ENCODE results near the gene SRSF12. TPM values are rescaled to one million over a fixed set of nuclear protein-coding genes. Genes with fewer than 3 reads are reported as not detected.

The SRSF12 gene
- total and polyA plus RNA-seq, 9 of the 15 experiments (the other 6 are each of a cell fraction or from before 2014, with no cell fraction given) = not detected

GRCh38 chr6:89118931-89119330, 1.1 kb upstream of the SRSF12 start:
- Histone ChIP-seq H3K27ac (ENCODE audit: extremely low read depth, low read depth, low read length) (no peak overlapping the region), H3K27me3 (ENCODE audit: control insufficient read depth in 2 of 2, insufficient read depth in 2 of 2, low read length in 2 of 2) (no peaks in the 10 kb centered on the region; a peak in 1 of 5 replicates), H3K9ac (ENCODE audit: insufficient read depth in 1 of 2, low read depth in 2 of 2, low read length in 2 of 2) (no peak overlapping the region), H3K79me2 (ENCODE audit: control insufficient read depth, insufficient read depth, low read length) (no peaks in the 10 kb centered on the region), H3K4me3 (no peak overlapping the region), H3K9me3 (replicated peaks; ENCODE audit: control insufficient read depth, insufficient read depth, low read depth, low read length) (no peaks in the 10 kb centered on the region), H3K9me1 (ENCODE audit: control insufficient read depth, insufficient read depth, low read length) (no peaks in the 10 kb centered on the region), H2AFZ (ENCODE audit: low read depth, low read length) (no peak overlapping the region), H3K36me3 (ENCODE audit: control insufficient read depth, insufficient read depth, low read length) (no peaks in the 10 kb centered on the region), H3K4me2 (ENCODE audit: insufficient read depth, low read length) (no peak overlapping the region), H3K4me1 (replicated peaks in 1 of 2; ENCODE audit: control insufficient read depth in 2 of 2, insufficient read depth in 2 of 2, low read length in 2 of 2) (no peaks in the 10 kb centered on the region), H4K20me1 (replicated peaks; ENCODE audit: control insufficient read depth, insufficient read depth, low read length) (no peaks in the 10 kb centered on the region)
- ChIA-PET POLR2A (no interaction called here), CTCF (ENCODE audit: low intra/inter-chr PET ratio) (no interaction called here)
- WGBS (ENCODE audit: insufficient coverage, low coverage, missing lambda C conversion rate) = under 1% methylated on average over 8 of the region's 8 CpGs
- no peak for FAIRE-seq
- no TSS peak for BruUV-seq (replicated peaks)
- in situ Hi-C loops (cut with MboI) (no loop called here), intact Hi-C loops (cut with micrococcal nuclease) (no loop called here)
- TF ChIP-seq ARID1B (IDR thresholded peaks at IDR 0.05) (no peak), ZNF57 (CRISPR knock-in tag; IDR thresholded peaks at IDR 0.05) (no peak), PHTF2 (CRISPR knock-in tag; IDR thresholded peaks at IDR 0.05) (no peak), PHF20 (IDR thresholded peaks at IDR 0.05; ENCODE audit: partially characterized antibody) (no peak), ELK1 (CRISPR knock-in tag; IDR thresholded peaks at IDR 0.05) (no peak), GATAD2A (IDR thresholded peaks at IDR 0.05) (no peak), PML (IDR thresholded peaks at IDR 0.05; ENCODE audit: low read length) (no peak), KAT2B (IDR thresholded peaks at IDR 0.05; ENCODE audit: low read depth, low read length) (no peak), RBFOX2 (IDR thresholded peaks at IDR 0.05; ENCODE audit: low read depth, low read length) (no peak), SIN3B (IDR thresholded peaks at IDR 0.05; ENCODE audit: low read depth) (no peak), ZNF778 (CRISPR knock-in tag; IDR thresholded peaks at IDR 0.05) (no peak), MCM7 (IDR thresholded peaks at IDR 0.05) (no peak), ZNF655 (CRISPR knock-in tag; IDR thresholded peaks at IDR 0.05) (no peak), ZNF668 (CRISPR knock-in tag; IDR thresholded peaks at IDR 0.05) (no peak)
- no peak for ATAC-seq
- no peak for DNase-seq (ENCODE audit: extremely low read depth in 1 of 4, low spot score in 3 of 4)

Measured in K562 (cell line).